Measurements from ENCODE around the gene CLEC16A. TPM values are rescaled to one million over a fixed set of nuclear protein-coding genes. Genes with fewer than 3 reads are reported as not detected.
A peak's percentile ranks its signal among the peaks of the same experiment; 100 is the strongest.
"Not testable (repeated sequence)": the region's sequence is repeated elsewhere in the genome, so short reads cannot be mapped to it uniquely, and the experiment has no call there.

Gene CLEC16A
- total and polyA plus RNA-seq, 4 donors: 14.3 to 44.4 (median 26.4) TPM

- no peak for TF ChIP-seq CTCF (IDR thresholded peaks at IDR 0.05; ENCODE audit: control extremely low read depth, extremely low read depth)
- peaks cover 5 to 10% (median 7%) of the 10 kb centered on the region in 5 donors for H3K4me1 ChIP-seq (ENCODE audit: control insufficient read depth in 5 of 5, insufficient read depth in 5 of 5, low read length in 5 of 5)
- no peaks in the 10 kb centered on the region for H3K9me3 ChIP-seq (ENCODE audit: control insufficient read depth in 4 of 4, insufficient read depth in 3 of 4, low read length in 3 of 4)
- 87 to 92% methylated on average over 10 of the region's 10 CpGs for WGBS, 2 donors
- DNase-seq (no peak), ATAC-seq (ENCODE audit: insufficient read depth, low FRiP score) (no peak)
- no peak overlapping the region for H3K4me3 ChIP-seq
- peak overlapping the region in 1 of 2 donors; percentile 64 for H3K27ac ChIP-seq (ENCODE audit: low read depth in 1 of 2, low read length in 1 of 2)
- peaks cover 12 to 34% (median 20%) of the 10 kb centered on the region in 4 donors for H3K36me3 ChIP-seq (ENCODE audit: control insufficient read depth in 4 of 4, insufficient read depth in 4 of 4, low read length in 4 of 4)
- H3K9ac ChIP-seq (ENCODE audit: insufficient read depth in 1 of 2, low read length in 2 of 2): no peak overlapping the region
- no peaks in the 10 kb centered on the region for H3K27me3 ChIP-seq (ENCODE audit: control insufficient read depth in 3 of 3, insufficient read depth in 3 of 3, low read length in 2 of 3)
Measured at GRCh38 chr16:10923146-10923649, 21.2 kb upstream of the CLEC16A start.

GRCh38 chr16:10923650-10924214, 20.6 kb upstream of the CLEC16A start:
- no peaks in the 10 kb centered on the region for H3K27me3 ChIP-seq (ENCODE audit: control insufficient read depth in 3 of 3, insufficient read depth in 3 of 3, low read length in 2 of 3)
- TF ChIP-seq CTCF (IDR thresholded peaks at IDR 0.05; ENCODE audit: control extremely low read depth, extremely low read depth): no peak
- 79 to 83% methylated on average over 14 of the region's 14 CpGs for WGBS, 2 donors
- H3K9me3 ChIP-seq (ENCODE audit: control insufficient read depth in 4 of 4, insufficient read depth in 3 of 4, low read length in 3 of 4): no peaks in the 10 kb centered on the region
- H3K27ac ChIP-seq (ENCODE audit: low read depth in 1 of 2, low read length in 1 of 2): peak overlapping the region in 1 of 2 donors; percentile 64
- peaks cover 12 to 37% (median 20%) of the 10 kb centered on the region in 4 donors for H3K36me3 ChIP-seq (ENCODE audit: control insufficient read depth in 4 of 4, insufficient read depth in 4 of 4, low read length in 4 of 4)
- peaks cover 5 to 10% (median 7%) of the 10 kb centered on the region in 5 donors for H3K4me1 ChIP-seq (ENCODE audit: control insufficient read depth in 5 of 5, insufficient read depth in 5 of 5, low read length in 5 of 5)
- DNase-seq: no peak
- H3K4me3 ChIP-seq: no peak overlapping the region
- H3K9ac ChIP-seq (ENCODE audit: insufficient read depth in 1 of 2, low read length in 2 of 2): no peak overlapping the region
- no peak for ATAC-seq (ENCODE audit: insufficient read depth, low FRiP score)

- Histone ChIP-seq H3K4me1 (ENCODE audit: control insufficient read depth in 5 of 5, insufficient read depth in 5 of 5, low read length in 5 of 5) (peaks cover 6 to 18% (median 7%) of the 10 kb centered on the region in 5 donors), H3K36me3 (ENCODE audit: control insufficient read depth in 4 of 4, insufficient read depth in 4 of 4, low read length in 4 of 4) (peaks cover 12 to 35% (median 20%) of the 10 kb centered on the region in 4 donors)
- H3K9ac ChIP-seq (ENCODE audit: insufficient read depth in 1 of 2, low read length in 2 of 2); ATAC-seq (ENCODE audit: insufficient read depth, low FRiP score); H3K27me3 ChIP-seq (ENCODE audit: control insufficient read depth in 3 of 3, insufficient read depth in 3 of 3, low read length in 2 of 3); DNase-seq; H3K4me3 ChIP-seq; H3K27ac ChIP-seq (ENCODE audit: low read depth in 1 of 2, low read length in 1 of 2); H3K9me3 ChIP-seq (ENCODE audit: control insufficient read depth in 4 of 4, insufficient read depth in 3 of 4, low read length in 3 of 4): not testable (repeated sequence)
- 95 to 97% methylated on average over 3 of the region's 3 CpGs for WGBS, 2 donors
Measured at GRCh38 chr16:10925285-10925684, 19.1 kb upstream of the CLEC16A start.

- H3K36me3 ChIP-seq (ENCODE audit: control insufficient read depth in 4 of 4, insufficient read depth in 4 of 4, low read length in 4 of 4): peaks cover 12 to 35% (median 21%) of the 10 kb centered on the region in 4 donors
- no peak overlapping the region for H3K9ac ChIP-seq (ENCODE audit: insufficient read depth in 1 of 2, low read length in 2 of 2)
- ATAC-seq (ENCODE audit: insufficient read depth, low FRiP score) (no peak), DNase-seq (no peak)
- H3K4me1 ChIP-seq (ENCODE audit: control insufficient read depth in 5 of 5, insufficient read depth in 5 of 5, low read length in 5 of 5): peaks cover 3 to 20% (median 7%) of the 10 kb centered on the region in 5 donors
- H3K4me3 ChIP-seq: no peak overlapping the region
- WGBS, 2 donors: 83 to 86% methylated on average over 4 of the region's 4 CpGs
- H3K27ac ChIP-seq (ENCODE audit: low read depth in 1 of 2, low read length in 1 of 2): no peak overlapping the region
- TF ChIP-seq CTCF (IDR thresholded peaks at IDR 0.05; ENCODE audit: control extremely low read depth, extremely low read depth): no peak
- no peaks in the 10 kb centered on the region for H3K9me3 ChIP-seq (ENCODE audit: control insufficient read depth in 4 of 4, insufficient read depth in 3 of 4, low read length in 3 of 4)
- H3K27me3 ChIP-seq (ENCODE audit: control insufficient read depth in 3 of 3, insufficient read depth in 3 of 3, low read length in 2 of 3): no peaks in the 10 kb centered on the region
Measured at GRCh38 chr16:10926094-10926493, 18.3 kb upstream of the CLEC16A start.

Data from lung (tissue), 12 donors.